DND-41 (cell line): Measurements from ENCODE around the gene TRIM33.

Experiments used
- ATAC-seq: fragments of 200-7000 bp; cut with Tn5 transposase; 3 replicates; pipeline ENCODE4 v1.9.1; 2021; ENCODE audit warnings: low read depth; ENCODE audit not compliant: insufficient read depth
- DNase-seq: peaks from one replicate; pipeline ENCODE4 v3.0.0-alpha.2; 2020
- H2AFZ ChIP-seq: 2 replicates; pipeline ENCODE4 v1.6.0; 2012; ENCODE audit warnings: low read depth, low read length
- H3K27ac ChIP-seq: 2 replicates; pipeline ENCODE4 v1.5.1; 2012; ENCODE audit warnings: low read length, inconsistent platforms
- H3K27me3 ChIP-seq: fragments of 200-600 bp; sonication (generic); 2 replicates; pipeline ENCODE4 v1.6.0; 2012; ENCODE audit warnings: low read length, mild to moderate bottlenecking, inconsistent platforms; ENCODE audit not compliant: insufficient read depth, poor library complexity
- H3K36me3 ChIP-seq: 2 replicates; pipeline ENCODE4 v1.5.1; 2012; ENCODE audit warnings: low read length, inconsistent platforms; ENCODE audit not compliant: insufficient read depth
- H3K4me1 ChIP-seq: 2 replicates; pipeline ENCODE4 v1.5.1; 2012; ENCODE audit warnings: mild to moderate bottlenecking, low read length; ENCODE audit not compliant: insufficient read depth
- H3K4me2 ChIP-seq: 2 replicates; pipeline ENCODE4 v1.6.0; 2012; ENCODE audit warnings: mild to moderate bottlenecking, moderate library complexity, low read length, inconsistent platforms; ENCODE audit not compliant: insufficient read depth
- H3K4me3 ChIP-seq, 2 experiments: fragments of 200-600 bp in 1 of 2; shearing (Covaris generic) in 1 of 2; 2 replicates each; pipeline ENCODE4 v1.5.1; 2012 to 2016; ENCODE audit warnings: inconsistent platforms in 2 of 2, low read length in 2 of 2, mild to moderate bottlenecking in 2 of 2, low read depth in 1 of 2, moderate library complexity in 1 of 2
- H3K79me2 ChIP-seq: 2 replicates; pipeline ENCODE4 v1.6.0; 2012; ENCODE audit warnings: low read length, inconsistent platforms; ENCODE audit not compliant: insufficient read depth
- H3K9ac ChIP-seq: 2 replicates; pipeline ENCODE4 v1.6.0; 2012; ENCODE audit warnings: low read depth, mild to moderate bottlenecking, inconsistent platforms, low read length, moderate library complexity
- H3K9me3 ChIP-seq: 2 replicates; pipeline ENCODE4 v1.5.1; 2012; ENCODE audit warnings: low read length, moderate library complexity, mild to moderate bottlenecking, inconsistent platforms; ENCODE audit not compliant: insufficient read depth, severe bottlenecking
- H4K20me1 ChIP-seq: 2 replicates; pipeline ENCODE4 v1.6.0; 2012; ENCODE audit warnings: low read length; ENCODE audit not compliant: insufficient read depth
- EZH2 ChIP-seq: IDR thresholded peaks from 3 replicates; pipeline ENCODE4 v1.6.1; 2012; ENCODE audit warnings: borderline replicate concordance, low read depth, mild to moderate bottlenecking, moderate library complexity, low read length, inconsistent platforms; ENCODE audit not compliant: severe bottlenecking
- TF ChIP-seq, protein P1 (sequence below): IDR thresholded peaks from 2 replicates; pipeline ENCODE4 v1.5.1; 2012; ENCODE audit warnings: borderline replicate concordance, low read length, moderate library complexity, mild to moderate bottlenecking; ENCODE audit not compliant: poor library complexity, severe bottlenecking; ENCODE audit errors: extremely low read depth

Gene TRIM33

DNA sequence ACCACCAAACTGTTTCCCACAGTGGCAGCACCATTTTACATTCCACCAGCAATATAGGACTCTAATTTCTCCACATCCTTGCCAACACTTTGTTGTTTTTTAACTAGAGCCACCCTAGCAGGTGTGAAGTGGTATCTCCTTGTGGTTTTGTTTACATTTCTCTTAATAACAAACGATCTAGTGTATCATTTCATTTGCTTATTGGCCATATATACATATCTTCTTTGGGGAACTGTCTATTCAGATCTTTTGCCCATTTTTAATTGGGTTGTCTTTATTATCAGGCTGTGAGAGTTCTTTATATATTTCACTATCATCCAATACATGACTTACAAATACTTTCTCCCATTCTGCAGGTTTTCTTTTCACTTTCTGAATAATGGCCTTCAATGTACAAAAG lies 18.0 kb downstream of the TRIM33 start:
- H3K4me2 ChIP-seq = no peak overlapping the region
- ATAC-seq = no peak
- H3K79me2 ChIP-seq = peaks cover 100% of the 10 kb centered on the region
- H3K36me3 ChIP-seq = peaks cover 27% of the 10 kb centered on the region; the same call in 1 of the 2 replicates
- no peak for TF ChIP-seq EZH2
- TF ChIP-seq, protein P1, sequence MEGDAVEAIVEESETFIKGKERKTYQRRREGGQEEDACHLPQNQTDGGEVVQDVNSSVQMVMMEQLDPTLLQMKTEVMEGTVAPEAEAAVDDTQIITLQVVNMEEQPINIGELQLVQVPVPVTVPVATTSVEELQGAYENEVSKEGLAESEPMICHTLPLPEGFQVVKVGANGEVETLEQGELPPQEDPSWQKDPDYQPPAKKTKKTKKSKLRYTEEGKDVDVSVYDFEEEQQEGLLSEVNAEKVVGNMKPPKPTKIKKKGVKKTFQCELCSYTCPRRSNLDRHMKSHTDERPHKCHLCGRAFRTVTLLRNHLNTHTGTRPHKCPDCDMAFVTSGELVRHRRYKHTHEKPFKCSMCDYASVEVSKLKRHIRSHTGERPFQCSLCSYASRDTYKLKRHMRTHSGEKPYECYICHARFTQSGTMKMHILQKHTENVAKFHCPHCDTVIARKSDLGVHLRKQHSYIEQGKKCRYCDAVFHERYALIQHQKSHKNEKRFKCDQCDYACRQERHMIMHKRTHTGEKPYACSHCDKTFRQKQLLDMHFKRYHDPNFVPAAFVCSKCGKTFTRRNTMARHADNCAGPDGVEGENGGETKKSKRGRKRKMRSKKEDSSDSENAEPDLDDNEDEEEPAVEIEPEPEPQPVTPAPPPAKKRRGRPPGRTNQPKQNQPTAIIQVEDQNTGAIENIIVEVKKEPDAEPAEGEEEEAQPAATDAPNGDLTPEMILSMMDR = no peak
- H3K27ac ChIP-seq = no peak overlapping the region
- no peaks in the 10 kb centered on the region for H3K9me3 ChIP-seq
- no peak overlapping the region for H3K9ac ChIP-seq
- H3K4me1 ChIP-seq = no peaks in the 10 kb centered on the region
- peaks cover 67% of the 10 kb centered on the region for H4K20me1 ChIP-seq
- no peak overlapping the region for H3K4me3 ChIP-seq
- no peak for DNase-seq
- H2AFZ ChIP-seq = no peak overlapping the region
- no peaks in the 10 kb centered on the region for H3K27me3 ChIP-seq

DNA sequence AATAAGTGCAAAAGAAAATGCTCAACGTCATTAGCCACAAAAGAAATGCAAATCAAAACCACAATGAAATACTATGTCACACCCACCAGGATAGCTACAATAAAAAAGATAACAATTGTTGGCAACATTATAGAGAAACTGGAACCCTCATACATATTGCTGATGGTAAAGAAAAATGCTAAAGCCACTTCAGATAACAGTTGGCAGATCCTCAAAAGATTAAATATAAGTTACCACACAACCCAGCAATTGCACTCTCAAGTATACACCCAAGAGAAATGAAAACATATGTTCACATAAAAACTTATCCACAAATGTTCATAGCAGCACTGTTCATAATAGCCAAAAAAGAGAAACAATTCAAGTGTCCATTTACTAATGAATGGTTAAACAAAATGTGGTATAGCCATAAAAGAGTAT lies 20.7 kb downstream of the TRIM33 start:
- H4K20me1 ChIP-seq = peaks cover 69% of the 10 kb centered on the region
- TF ChIP-seq EZH2 = no peak
- TF ChIP-seq, protein P1 = no peak
- peaks cover 9% of the 10 kb centered on the region; the same call in 1 of the 2 replicates for H3K36me3 ChIP-seq
- DNase-seq (no peak), ATAC-seq (0 out of 3 replicates have a peak, but pooled peaks have one; percentile 22)
- no peaks in the 10 kb centered on the region for H3K9me3 ChIP-seq
- H3K27me3 ChIP-seq = no peaks in the 10 kb centered on the region
- H3K4me1 ChIP-seq = peaks cover 2% of the 10 kb centered on the region; the same call in 1 of the 2 replicates
- no peak overlapping the region for H3K9ac ChIP-seq
- no peak overlapping the region for H2AFZ ChIP-seq
- H3K79me2 ChIP-seq = peaks cover 98% of the 10 kb centered on the region
- no peak overlapping the region for H3K4me3 ChIP-seq
- no peak overlapping the region for H3K27ac ChIP-seq
- no peak overlapping the region for H3K4me2 ChIP-seq

DNA sequence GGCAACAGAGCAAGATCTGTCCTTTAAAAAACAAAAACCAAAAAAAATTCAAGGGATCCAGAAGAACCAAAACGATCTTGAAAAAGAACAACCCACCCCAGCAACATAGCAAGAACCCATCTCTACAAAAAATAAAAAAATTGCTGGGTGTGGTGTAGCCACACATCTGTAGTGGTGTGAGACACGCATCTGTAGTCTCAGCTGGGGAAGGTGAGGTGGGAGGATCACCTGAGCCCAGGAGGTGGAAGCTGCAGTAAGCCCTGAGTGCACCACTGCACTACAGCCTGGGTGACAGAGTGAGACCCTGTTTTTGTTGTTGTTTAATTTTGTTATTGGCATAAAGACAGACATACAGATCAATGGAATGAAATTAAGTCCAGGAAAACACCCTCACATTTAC lies 22.3 kb downstream of the TRIM33 start:
- no peak overlapping the region for H3K4me3 ChIP-seq
- no peak overlapping the region for H2AFZ ChIP-seq
- no peak for TF ChIP-seq EZH2
- TF ChIP-seq, protein P1 = no peak
- H3K4me1 ChIP-seq = peaks cover 2% of the 10 kb centered on the region; the same call in 1 of the 2 replicates
- H4K20me1 ChIP-seq = peaks cover 66% of the 10 kb centered on the region
- no peaks in the 10 kb centered on the region for H3K27me3 ChIP-seq
- H3K9me3 ChIP-seq = no peaks in the 10 kb centered on the region
- no peak overlapping the region for H3K4me2 ChIP-seq
- DNase-seq = no peak
- peaks cover 98% of the 10 kb centered on the region for H3K79me2 ChIP-seq
- no peak for ATAC-seq
- no peak overlapping the region for H3K27ac ChIP-seq
- peaks cover 9% of the 10 kb centered on the region; the same call in 1 of the 2 replicates for H3K36me3 ChIP-seq
- no peak overlapping the region for H3K9ac ChIP-seq
